Omental fat pad (tissue), 4 donors: ENCODE measurements around the gene ZNF618. TPM values are rescaled to one million over a fixed set of nuclear protein-coding genes. Genes with fewer than 3 reads are reported as not detected.

Experiments used
- ATAC-seq: fragments of 150-250 bp; one replicate; pipeline ENCODE4 v1.9.1; 2016; ENCODE audit warnings: mild to moderate bottlenecking, moderate library complexity; ENCODE audit not compliant: low FRiP score
- DNase-seq: peaks from one replicate; pipeline ENCODE4 v3.0.0-alpha.2; 2019; ENCODE audit warnings: low spot score
- CTCF ChIP-seq, 3 donors: fragments of 450-650 bp; IDR thresholded peaks; one replicate each; pipeline ENCODE4 v1.5.1; 2016 to 2017; ENCODE audit warnings: antibody characterized with exemption in 3 of 3, mild to moderate bottlenecking in 3 of 3, moderate library complexity in 2 of 3
- total RNA-seq, 4 donors: library from RNA; depleted of rRNA; stranded (reverse); fragments of >200 nt; gene quantifications; one replicate each; pipeline ENCODE4 v1.1.0, GENCODE V29; 2016

The ZNF618 gene
- total RNA-seq, 4 donors from 2014 or later: 2.2 to 8.8 (median 5.9) TPM

- DNase-seq: no peak
- no peak for ATAC-seq
- TF ChIP-seq CTCF (IDR thresholded peaks at IDR 0.05): no peak
Measured at GRCh38 chr9:114086607-114087006, 210.5 kb downstream of the ZNF618 start.

GRCh38 chr9:114087721-114088120, 211.6 kb downstream of the ZNF618 start:
- ATAC-seq: no peak
- no peak for TF ChIP-seq CTCF (IDR thresholded peaks at IDR 0.05)
- no peak for DNase-seq

GRCh38 chr9:114088571-114089170, 212.6 kb downstream of the ZNF618 start:
- ATAC-seq (no peak), DNase-seq (no peak)
- no peak for TF ChIP-seq CTCF (IDR thresholded peaks at IDR 0.05)

GRCh38 chr9:114089206-114089840, 213.2 kb downstream of the ZNF618 start:
- ATAC-seq (no peak), DNase-seq (no peak)
- TF ChIP-seq CTCF (IDR thresholded peaks at IDR 0.05): no peak

GRCh38 chr9:114090798-114091197, 214.7 kb downstream of the ZNF618 start:
- TF ChIP-seq CTCF (IDR thresholded peaks at IDR 0.05): no peak
- no peak for ATAC-seq
- DNase-seq: no peak

- no peak for DNase-seq
- no peak for TF ChIP-seq CTCF (IDR thresholded peaks at IDR 0.05)
- no peak for ATAC-seq
Measured at GRCh38 chr9:114091711-114092110, 215.6 kb downstream of the ZNF618 start.

- DNase-seq: no peak
- no peak for ATAC-seq
- no peak for TF ChIP-seq CTCF (IDR thresholded peaks at IDR 0.05)
Measured at GRCh38 chr9:114092336-114092735, 216.2 kb downstream of the ZNF618 start.
